PC-3 (cell line): ENCODE results near the gene DENND6B. TPM values are rescaled to one million over a fixed set of nuclear protein-coding genes. Genes with fewer than 3 reads are reported as not detected.

ENCODE experiments used
- ATAC-seq: fragments of 200-7000 bp; cut with Tn5 transposase; 2 replicates; pipeline ENCODE4 v1.9.1; 2020; ENCODE audit warnings: mild to moderate bottlenecking, moderate library complexity
- BruUV-seq: library from RNA; stranded (reverse); fragments of 400-500 nt; replicated peaks from 2 replicates; lab custom pipeline; 2021; lab: Mats Ljungman, UMichigan
- CTCF ChIA-PET: fragments of 300-600 bp; sonication (Branson Sonifier 250); formaldehyde crosslinking; loops from one replicate; lab custom pipeline; 2022; ENCODE audit warnings: antibody characterized with exemption; lab: Charles Lee
- POLR2A ChIA-PET: fragments of 300-600 bp; sonication (Branson Sonifier 250); formaldehyde crosslinking; loops from one replicate; lab custom pipeline; 2022; ENCODE audit warnings: antibody characterized with exemption; ENCODE audit not compliant: unreplicated experiment; lab: Charles Lee
- DNase-seq: peaks from one replicate; pipeline ENCODE4 v3.0.0-alpha.2; 2015
- H2AFZ ChIP-seq: fragments of 300-600 bp; sonication (generic); 2 replicates; pipeline ENCODE4 v1.6.0; 2016; ENCODE audit warnings: antibody characterized with exemption, low read length
- H3F3A ChIP-seq: fragments of 300-600 bp; sonication (generic); one replicate; pipeline ENCODE4 v1.6.0; 2017; ENCODE audit warnings: antibody characterized with exemption, low read length, control low read depth, mild to moderate bottlenecking; ENCODE audit not compliant: unreplicated experiment
- H3K27ac ChIP-seq: fragments of 300-600 bp; sonication (generic); 2 replicates; pipeline ENCODE4 v1.5.1; 2016; ENCODE audit warnings: mild to moderate bottlenecking, low read length
- H3K27me3 ChIP-seq: fragments of 300-600 bp; sonication (generic); 2 replicates; pipeline ENCODE4 v1.6.1; 2016; ENCODE audit warnings: low read length, mixed read lengths
- H3K36me3 ChIP-seq: fragments of 300-600 bp; sonication (generic); 2 replicates; pipeline ENCODE4 v1.6.1; 2016; ENCODE audit warnings: low read depth, mixed run types, low read length, mixed read lengths
- H3K4me1 ChIP-seq: fragments of 300-600 bp; sonication (generic); 2 replicates; pipeline ENCODE4 v1.5.1; 2016; ENCODE audit warnings: low read length; ENCODE audit not compliant: insufficient read depth
- H3K4me2 ChIP-seq: fragments of 300-600 bp; sonication (generic); 2 replicates; pipeline ENCODE4 v1.6.0; 2016; ENCODE audit warnings: low read length
- H3K4me3 ChIP-seq: fragments of 300-600 bp; sonication (generic); 2 replicates; pipeline ENCODE4 v1.5.1; 2016; ENCODE audit warnings: mild to moderate bottlenecking, low read length, mixed read lengths
- H3K79me2 ChIP-seq: fragments of 300-600 bp; sonication (generic); 2 replicates; pipeline ENCODE4 v1.6.1; 2017; ENCODE audit warnings: low read length, mixed read lengths
- H3K9ac ChIP-seq: fragments of 300-600 bp; sonication (generic); 2 replicates; pipeline ENCODE4 v1.6.0; 2016; ENCODE audit warnings: mild to moderate bottlenecking, low read length
- H3K9me2 ChIP-seq: fragments of 300-600 bp; sonication (generic); replicated peaks from 2 replicates; pipeline ENCODE4 v1.6.1; 2016; ENCODE audit warnings: mixed run types, low read length, mixed read lengths
- H3K9me3 ChIP-seq: fragments of 300-600 bp; sonication (generic); 2 replicates; pipeline ENCODE4 v1.6.1; 2016; ENCODE audit warnings: low read length, mixed read lengths
- H4K20me1 ChIP-seq: fragments of 300-600 bp; sonication (generic); 2 replicates; pipeline ENCODE4 v1.6.1; 2016; ENCODE audit warnings: low read length, mixed read lengths
- CTCF ChIP-seq: fragments of 300-600 bp; sonication (generic); conservative IDR thresholded peaks from 2 replicates; pipeline ENCODE4 v1.5.1; 2017; ENCODE audit warnings: antibody characterized with exemption, low read depth, mild to moderate bottlenecking, low read length
- EZH2 ChIP-seq: fragments of 300-600 bp; sonication (generic); IDR thresholded peaks from one replicate; pipeline ENCODE4 v1.6.1; 2017; ENCODE audit warnings: antibody characterized with exemption, mild to moderate bottlenecking, low read length; ENCODE audit not compliant: unreplicated experiment
- EZH2phosphoT487 ChIP-seq: fragments of 300-600 bp; sonication (generic); IDR thresholded peaks from 2 replicates; pipeline ENCODE4 v1.6.1; 2018; ENCODE audit warnings: mild to moderate bottlenecking, antibody characterized with exemption, low read length, borderline replicate concordance
- intact Hi-C: fragments of 100-400 bp; cut with micrococcal nuclease; formaldehyde crosslinking; loops from 2 replicates; pipeline ENCODE4 v1.9.0; 2023
- total RNA-seq: library from RNA; depleted of rRNA; stranded (reverse); fragments of >200 nt; gene quantifications from 2 replicates; pipeline ENCODE4 v1.2.3, GENCODE V29; 2014

DENND6B gene
- total RNA-seq, 1 experiment from 2014 or later: 1.1 TPM

- Histone ChIP-seq H3K9me2 (no peaks in the 10 kb centered on the region), H3K27me3 (no peaks in the 10 kb centered on the region), H4K20me1 (peaks cover 12% of the 10 kb centered on the region; the same call in 1 of the 2 replicates), H3K27ac (no peak overlapping the region), H3K4me1 (no peaks in the 10 kb centered on the region), H3F3A (no peaks in the 10 kb centered on the region), H2AFZ (no peak overlapping the region), H3K4me2 (no peak overlapping the region), H3K36me3 (no peaks in the 10 kb centered on the region; the same call in 1 of the 2 replicates), H3K4me3 (no peak overlapping the region), H3K79me2 (peaks cover 88% of the 10 kb centered on the region), H3K9me3 (no peaks in the 10 kb centered on the region), H3K9ac (no peak overlapping the region)
- CTCF ChIA-PET: no interaction called here
- ATAC-seq: no peak
- DNase-seq: no peak
- POLR2A ChIA-PET: no interaction called here
- no TSS peak for BruUV-seq
- TF ChIP-seq CTCF (no peak), EZH2phosphoT487 (no peak), EZH2 (no peak)
- intact Hi-C loops: no loop called here
Measured at GRCh38 chr22:50360578-50360977, 33.8 kb upstream of the DENND6B start.

GRCh38 chr22:50357756-50358155, 30.9 kb upstream of the DENND6B start:
- no peak for ATAC-seq
- H3K4me2 ChIP-seq: no peak overlapping the region

More at GRCh38 chr22:50357756-50358155, 30.9 kb upstream of the DENND6B start:
- H3K9ac ChIP-seq: no peak overlapping the region
- CTCF ChIA-PET: no interaction called here
- no TSS peak for BruUV-seq
- H3K27ac ChIP-seq: no peak overlapping the region
- no peaks in the 10 kb centered on the region for H3K9me3 ChIP-seq
- H3K36me3 ChIP-seq: no peaks in the 10 kb centered on the region; the same call in 1 of the 2 replicates
- no peaks in the 10 kb centered on the region for H3K27me3 ChIP-seq
- intact Hi-C loops: no loop called here
- no peak overlapping the region for H2AFZ ChIP-seq
- peaks cover 83% of the 10 kb centered on the region for H3K79me2 ChIP-seq
- H3K4me3 ChIP-seq: no peak overlapping the region
- H4K20me1 ChIP-seq: peaks cover 12% of the 10 kb centered on the region; the same call in 1 of the 2 replicates
- POLR2A ChIA-PET: no interaction called here
- no peaks in the 10 kb centered on the region for H3F3A ChIP-seq
- TF ChIP-seq EZH2: no peak
- TF ChIP-seq EZH2phosphoT487: no peak
- no peak for TF ChIP-seq CTCF
- no peak for DNase-seq
- no peaks in the 10 kb centered on the region for H3K4me1 ChIP-seq
- no peaks in the 10 kb centered on the region for H3K9me2 ChIP-seq
